Spleen (tissue), 7 donors: ENCODE measurements around the gene MOG.

Experiments
- CTCF ChIP-seq, 11 experiments: fragments of 200-600 bp in 7 of 11; fragments of 450-650 bp in 4 of 11; sonication (generic) in 4 of 11; IDR thresholded peaks in 8 of 11; conservative IDR thresholded peaks in 3 of 11; 1 replicate in 7 of 11; 2 replicates in 4 of 11; pipeline versions ENCODE4 v1.4.0 to v1.8.0; 2016 to 2021; ENCODE audit warnings: antibody characterized with exemption in 11 of 11, inconsistent platforms in 4 of 11, mild to moderate bottlenecking in 1 of 11
- POLR2A ChIP-seq, 3 donors: fragments of 450-650 bp; IDR thresholded peaks; one replicate each; pipeline ENCODE4 v1.5.1; 2017; ENCODE audit warnings: antibody characterized with exemption in 3 of 3, mild to moderate bottlenecking in 1 of 3
- POLR2AphosphoS5 ChIP-seq, 3 donors: sonication (generic); formaldehyde crosslinking; IDR thresholded peaks; one replicate each; pipeline ENCODE4 v1.5.1; 2017; ENCODE audit warnings: antibody characterized with exemption in 3 of 3
- donor health status: DM: no; HTN: no; CAD: no; lungs with moderate emphysema.
- donor health status: DM: no; HTN: no; CAD: no.
- donor health status: DM: no; HTN: no; CAD: no.

DNA sequence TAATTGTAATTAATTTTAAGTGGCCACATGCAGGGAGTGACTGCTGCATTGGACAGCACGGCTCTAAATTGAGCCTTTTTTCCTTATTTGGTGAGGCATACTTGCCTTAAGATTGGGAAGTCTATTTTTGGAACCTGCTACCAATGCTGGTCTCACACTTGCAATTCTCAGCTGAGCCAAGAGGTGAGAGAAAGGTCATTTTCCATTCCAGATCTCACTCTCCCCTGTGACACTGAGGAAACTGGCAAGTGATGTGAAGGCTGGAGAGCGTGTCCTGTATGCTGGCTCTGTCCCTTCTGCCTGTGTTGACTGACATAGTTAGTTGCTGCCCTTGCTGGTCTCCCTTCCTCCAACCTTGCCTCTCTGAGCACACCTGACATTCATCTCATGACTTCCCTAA, 735 bp upstream of the MOG start:
- no peak for TF ChIP-seq CTCF (IDR thresholded peaks at IDR 0.05 in 8 of 11, conservative IDR thresholded peaks at IDR 0.05 in 3 of 11)
- TF ChIP-seq POLR2A (IDR thresholded peaks at IDR 0.05) = no peak
- TF ChIP-seq POLR2AphosphoS5 (IDR thresholded peaks at IDR 0.05) = no peak
